Gastrocnemius medialis (tissue), 4 donors: ENCODE data around the gene GSG1.

ENCODE experiments used
- CTCF ChIP-seq, 5 experiments: fragments of 450-650 bp in 3 of 5; fragments of 200-600 bp in 2 of 5; sonication (generic) in 2 of 5; IDR thresholded peaks in 4 of 5; conservative IDR thresholded peaks in 1 of 5; 1 replicate in 4 of 5; 2 replicates in 1 of 5; pipeline ENCODE4 v1.5.1; 2016 to 2019; ENCODE audit warnings: antibody characterized with exemption in 5 of 5, mild to moderate bottlenecking in 3 of 5, moderate library complexity in 3 of 5
- POLR2A ChIP-seq, 2 donors: fragments of 450-650 bp; IDR thresholded peaks; one replicate each; pipeline ENCODE4 v1.6.1; 2017; ENCODE audit warnings: antibody characterized with exemption in 2 of 2, mild to moderate bottlenecking in 2 of 2, moderate library complexity in 2 of 2

GRCh38 chr12:13116259-13116658 is 12.8 kb upstream of the GSG1 start:
- no peak for TF ChIP-seq CTCF (IDR thresholded peaks at IDR 0.05 in 4 of 5, conservative IDR thresholded peaks at IDR 0.05 in 1 of 5)
- TF ChIP-seq POLR2A (IDR thresholded peaks at IDR 0.05) = no peak
